ENCODE results near the gene MYBPC2.

- TF ChIP-seq, protein P1, sequence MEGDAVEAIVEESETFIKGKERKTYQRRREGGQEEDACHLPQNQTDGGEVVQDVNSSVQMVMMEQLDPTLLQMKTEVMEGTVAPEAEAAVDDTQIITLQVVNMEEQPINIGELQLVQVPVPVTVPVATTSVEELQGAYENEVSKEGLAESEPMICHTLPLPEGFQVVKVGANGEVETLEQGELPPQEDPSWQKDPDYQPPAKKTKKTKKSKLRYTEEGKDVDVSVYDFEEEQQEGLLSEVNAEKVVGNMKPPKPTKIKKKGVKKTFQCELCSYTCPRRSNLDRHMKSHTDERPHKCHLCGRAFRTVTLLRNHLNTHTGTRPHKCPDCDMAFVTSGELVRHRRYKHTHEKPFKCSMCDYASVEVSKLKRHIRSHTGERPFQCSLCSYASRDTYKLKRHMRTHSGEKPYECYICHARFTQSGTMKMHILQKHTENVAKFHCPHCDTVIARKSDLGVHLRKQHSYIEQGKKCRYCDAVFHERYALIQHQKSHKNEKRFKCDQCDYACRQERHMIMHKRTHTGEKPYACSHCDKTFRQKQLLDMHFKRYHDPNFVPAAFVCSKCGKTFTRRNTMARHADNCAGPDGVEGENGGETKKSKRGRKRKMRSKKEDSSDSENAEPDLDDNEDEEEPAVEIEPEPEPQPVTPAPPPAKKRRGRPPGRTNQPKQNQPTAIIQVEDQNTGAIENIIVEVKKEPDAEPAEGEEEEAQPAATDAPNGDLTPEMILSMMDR (IDR thresholded peaks at IDR 0.05 in 4 of 5, conservative IDR thresholded peaks at IDR 0.05 in 1 of 5), result no peak
- TF ChIP-seq POLR2A (IDR thresholded peaks at IDR 0.05), result no peak
Observed at GRCh38 chr19:50410109-50410508, 22.6 kb upstream of the MYBPC2 start.
